Tibial artery (tissue), 4 donors: Measurements from ENCODE around the gene SYMPK.
"Not testable (repeated sequence)": the region's sequence is repeated elsewhere in the genome, so short reads cannot be mapped to it uniquely, and the experiment has no call there.

Experiments
- DNase-seq, 2 donors: peaks; one replicate each; pipeline ENCODE4 v3.0.0-alpha.2; 2019
- H3K27ac ChIP-seq, 2 donors: fragments of 200-600 bp; sonication (generic) in 1 of 2; 1 replicate in 1 of 2; 2 replicates in 1 of 2; pipeline ENCODE4 v1.5.1; 2018 to 2019; ENCODE audit warnings: mild to moderate bottlenecking in 1 of 2
- H3K27me3 ChIP-seq, 2 donors: fragments of 200-600 bp; sonication (generic) in 1 of 2; one replicate each; pipeline versions ENCODE4 v1.5.1 to v1.6.0; 2016 to 2019
- H3K36me3 ChIP-seq, 3 donors: fragments of 200-600 bp; sonication (generic) in 2 of 3; one replicate each; pipeline ENCODE4 v1.5.1; 2016 to 2019; ENCODE audit warnings: mild to moderate bottlenecking in 2 of 3
- H3K4me1 ChIP-seq, 4 donors: fragments of 200-600 bp; sonication (generic) in 2 of 4; 1 replicate in 3 of 4; 2 replicates in 1 of 4; pipeline ENCODE4 v1.5.1; 2016 to 2019
- H3K4me3 ChIP-seq, 2 donors: fragments of 200-600 bp; sonication (generic) in 1 of 2; 1 replicate in 1 of 2; 2 replicates in 1 of 2; pipeline ENCODE4 v1.5.1; 2018 to 2019; ENCODE audit warnings: mild to moderate bottlenecking in 2 of 2
- H3K9me3 ChIP-seq, 3 donors: fragments of 200-600 bp; sonication (generic) in 1 of 3; one replicate each; pipeline ENCODE4 v1.5.1; 2016 to 2019
- intact Hi-C: fragments of 100-400 bp; cut with DNase I; formaldehyde crosslinking; loops from one replicate; pipeline ENCODE4 v1.15.0; 2023; ENCODE audit warnings: low total_unique reads
- TF ChIP-seq, protein P1 (sequence below), 2 experiments: fragments of 200-600 bp in 1 of 2; fragments of 450-650 bp in 1 of 2; IDR thresholded peaks; one replicate each; pipeline ENCODE4 v1.5.1; 2017 to 2019; ENCODE audit warnings: antibody characterized with exemption in 2 of 2, mild to moderate bottlenecking in 1 of 2, moderate library complexity in 1 of 2

Gene SYMPK

DNA sequence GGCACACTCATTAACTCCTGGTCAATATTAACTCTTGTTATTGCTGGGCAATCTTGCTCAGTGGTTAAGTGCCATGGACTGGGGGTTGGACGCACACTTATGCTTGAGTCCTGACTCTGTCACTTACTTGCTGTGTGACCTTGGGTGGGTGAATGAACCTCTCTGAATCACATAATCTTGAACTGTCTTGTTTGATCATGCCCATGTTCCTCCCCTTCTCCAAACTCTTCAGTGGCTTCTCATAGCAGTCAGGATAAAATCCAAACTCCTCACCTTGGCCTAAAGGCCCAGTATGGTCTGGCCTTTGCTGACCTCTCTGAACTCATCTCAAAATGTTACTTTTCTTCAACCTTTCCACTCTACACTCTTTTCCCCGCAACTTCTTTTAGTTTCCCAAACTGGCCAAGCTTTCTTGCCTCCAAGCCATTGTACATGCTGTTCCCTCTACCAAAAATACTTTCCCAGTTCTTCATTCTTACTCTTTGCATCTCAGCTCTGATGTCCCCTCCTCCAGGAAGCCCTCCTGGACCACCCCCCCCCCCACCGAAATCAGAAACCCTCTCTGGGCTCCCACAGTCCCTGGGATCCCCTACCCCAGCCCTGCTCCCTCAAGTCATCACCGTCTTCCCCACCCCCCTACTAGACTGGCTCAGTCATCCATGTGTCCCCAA lies 37.1 kb upstream of the SYMPK start:
- H3K9me3 ChIP-seq: no peaks in the 10 kb centered on the region
- H3K27ac ChIP-seq: no peak overlapping the region
- peaks cover 12 to 42% (median 28%) of the 10 kb centered on the region in 3 donors for H3K36me3 ChIP-seq
- TF ChIP-seq, protein P1, sequence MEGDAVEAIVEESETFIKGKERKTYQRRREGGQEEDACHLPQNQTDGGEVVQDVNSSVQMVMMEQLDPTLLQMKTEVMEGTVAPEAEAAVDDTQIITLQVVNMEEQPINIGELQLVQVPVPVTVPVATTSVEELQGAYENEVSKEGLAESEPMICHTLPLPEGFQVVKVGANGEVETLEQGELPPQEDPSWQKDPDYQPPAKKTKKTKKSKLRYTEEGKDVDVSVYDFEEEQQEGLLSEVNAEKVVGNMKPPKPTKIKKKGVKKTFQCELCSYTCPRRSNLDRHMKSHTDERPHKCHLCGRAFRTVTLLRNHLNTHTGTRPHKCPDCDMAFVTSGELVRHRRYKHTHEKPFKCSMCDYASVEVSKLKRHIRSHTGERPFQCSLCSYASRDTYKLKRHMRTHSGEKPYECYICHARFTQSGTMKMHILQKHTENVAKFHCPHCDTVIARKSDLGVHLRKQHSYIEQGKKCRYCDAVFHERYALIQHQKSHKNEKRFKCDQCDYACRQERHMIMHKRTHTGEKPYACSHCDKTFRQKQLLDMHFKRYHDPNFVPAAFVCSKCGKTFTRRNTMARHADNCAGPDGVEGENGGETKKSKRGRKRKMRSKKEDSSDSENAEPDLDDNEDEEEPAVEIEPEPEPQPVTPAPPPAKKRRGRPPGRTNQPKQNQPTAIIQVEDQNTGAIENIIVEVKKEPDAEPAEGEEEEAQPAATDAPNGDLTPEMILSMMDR (IDR thresholded peaks at IDR 0.05): no peak
- DNase-seq: no peak
- H3K27me3 ChIP-seq: no peaks in the 10 kb centered on the region
- intact Hi-C loops: no loop called here
- peaks cover 0 to 25% (median 14%) of the 10 kb centered on the region in 4 donors for H3K4me1 ChIP-seq
- H3K4me3 ChIP-seq: no peak overlapping the region

DNA sequence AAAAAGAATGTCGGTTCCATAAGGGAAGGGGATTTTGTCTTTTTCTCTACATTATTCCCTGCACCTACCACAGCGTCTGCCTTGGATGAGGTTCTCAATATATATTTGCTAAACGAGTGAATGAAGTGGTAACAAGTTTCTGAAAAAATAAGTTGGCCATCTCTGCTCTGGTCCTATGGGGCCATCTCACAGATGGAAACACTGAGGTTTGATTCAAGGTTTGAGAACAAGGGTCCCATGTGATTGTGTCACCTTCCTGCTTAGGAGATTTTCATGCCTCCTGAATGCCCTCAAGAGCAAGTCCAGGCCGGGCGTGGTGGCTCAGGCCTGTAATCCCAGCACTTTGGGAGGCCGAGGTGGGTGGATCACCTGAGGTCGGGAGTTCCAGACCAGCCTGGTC lies 36.3 kb upstream of the SYMPK start:
- Histone ChIP-seq H3K4me1 (peaks cover 0 to 25% (median 14%) of the 10 kb centered on the region in 4 donors), H3K27ac (no peak overlapping the region), H3K27me3 (no peaks in the 10 kb centered on the region), H3K9me3 (no peaks in the 10 kb centered on the region), H3K36me3 (peaks cover 14 to 50% (median 34%) of the 10 kb centered on the region in 3 donors), H3K4me3 (no peak overlapping the region)
- no peak for DNase-seq
- intact Hi-C loops: no loop called here
- TF ChIP-seq, protein P1 (IDR thresholded peaks at IDR 0.05): no peak

DNA sequence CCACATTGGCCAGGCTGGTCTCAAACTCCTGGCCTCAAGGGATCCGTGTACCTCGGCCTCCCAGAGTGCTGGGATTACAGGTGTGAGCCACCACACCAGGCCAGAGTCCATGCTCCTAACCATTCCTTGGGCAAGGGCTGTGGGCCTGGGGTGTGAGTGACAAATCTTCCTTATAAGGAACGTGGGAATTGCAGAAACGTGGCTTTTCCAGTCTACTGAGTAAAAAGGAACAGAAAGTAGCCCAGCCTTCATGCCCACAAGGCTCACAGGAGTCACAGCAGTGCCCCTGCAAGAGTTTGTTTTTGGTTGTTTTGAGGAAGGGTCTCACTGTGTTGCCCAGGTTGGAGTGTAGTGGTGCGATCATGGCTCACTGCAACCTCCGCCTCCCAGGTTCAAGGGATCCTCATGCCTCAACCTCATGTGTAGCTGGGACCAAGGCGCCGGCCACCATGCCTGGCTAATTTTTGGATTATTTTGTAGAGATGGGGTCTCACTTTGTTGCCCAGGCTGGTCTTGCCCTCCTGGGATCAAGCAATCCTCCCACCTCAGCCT lies 34.4 kb upstream of the SYMPK start:
- no peaks in the 10 kb centered on the region for H3K27me3 ChIP-seq
- peaks cover 14 to 60% (median 34%) of the 10 kb centered on the region in 3 donors for H3K36me3 ChIP-seq
- no peaks in the 10 kb centered on the region for H3K9me3 ChIP-seq
- H3K27ac ChIP-seq: no peak overlapping the region
- H3K4me3 ChIP-seq: no peak overlapping the region
- TF ChIP-seq, protein P1 (IDR thresholded peaks at IDR 0.05): no peak
- intact Hi-C loops: no loop called here
- DNase-seq: no peak
- peaks cover 0 to 19% (median 11%) of the 10 kb centered on the region in 4 donors for H3K4me1 ChIP-seq

DNA sequence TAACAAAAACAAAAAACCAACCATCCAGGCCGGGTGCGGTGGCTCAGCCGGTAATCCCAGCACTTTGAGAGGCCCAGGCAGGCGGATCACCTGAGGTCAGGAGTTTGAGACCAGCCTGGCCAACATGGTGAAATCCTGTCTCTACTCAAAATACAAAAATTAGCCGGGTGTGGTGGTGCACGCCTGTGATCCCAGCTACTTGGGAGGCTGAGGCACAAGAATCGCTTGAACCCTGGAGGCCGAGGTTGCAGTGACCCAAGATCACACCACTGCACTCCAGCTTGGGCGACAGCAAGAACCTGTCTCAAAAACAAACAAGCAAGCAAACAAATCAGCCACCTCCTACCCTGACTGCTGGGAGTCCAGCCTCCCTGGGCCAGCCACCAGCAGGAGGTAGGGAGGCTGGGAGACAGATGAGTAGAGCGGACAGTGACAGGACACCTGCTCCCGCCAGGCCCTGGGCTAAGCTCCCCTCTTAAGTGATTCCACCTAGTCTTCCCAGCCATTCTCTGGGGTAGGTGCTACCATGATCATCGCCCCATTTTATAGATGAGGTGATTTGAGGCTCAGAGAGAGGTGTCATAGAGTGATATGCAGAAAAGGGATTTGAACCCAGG lies 33.1 kb upstream of the SYMPK start:
- H3K4me1 ChIP-seq: peaks cover 0 to 12% (median 5%) of the 10 kb centered on the region in 4 donors
- H3K36me3 ChIP-seq: peaks cover 14 to 70% (median 36%) of the 10 kb centered on the region in 3 donors
- H3K27ac ChIP-seq, DNase-seq, H3K9me3 ChIP-seq, H3K4me3 ChIP-seq, intact Hi-C loops, H3K27me3 ChIP-seq: not testable (repeated sequence)

DNA sequence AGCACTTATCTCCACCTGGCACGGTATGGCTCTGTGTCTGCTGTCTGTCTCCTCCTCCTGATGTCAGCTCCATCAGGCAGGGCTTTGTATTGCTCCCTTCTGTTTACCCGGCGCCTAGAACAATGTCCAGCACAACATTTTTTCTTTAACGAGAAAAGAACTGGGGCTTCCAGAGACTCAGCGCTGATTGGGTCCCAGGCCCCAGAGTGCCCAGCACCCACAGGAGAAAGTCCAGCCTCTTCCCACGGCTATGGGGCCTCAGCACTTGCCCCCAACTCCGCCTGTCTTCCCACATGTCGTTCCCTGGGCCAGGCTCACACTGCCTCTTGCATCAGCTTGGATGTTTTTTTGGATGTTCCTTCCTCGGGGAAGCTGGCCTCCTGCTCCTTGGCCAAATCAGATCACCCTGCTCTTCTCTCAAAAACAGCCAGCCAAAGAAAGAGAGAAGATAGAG lies 32.6 kb upstream of the SYMPK start:
- peaks cover 14 to 75% (median 41%) of the 10 kb centered on the region in 3 donors for H3K36me3 ChIP-seq
- H3K27ac ChIP-seq: no peak overlapping the region
- peak in 1 of 2 donors; percentile 49 for DNase-seq
- TF ChIP-seq, protein P1 (IDR thresholded peaks at IDR 0.05): no peak
- no peak overlapping the region for H3K4me3 ChIP-seq
- peaks cover 0 to 7% (median 0%) of the 10 kb centered on the region in 4 donors for H3K4me1 ChIP-seq
- intact Hi-C loops: no loop called here
- no peaks in the 10 kb centered on the region for H3K9me3 ChIP-seq
- no peaks in the 10 kb centered on the region for H3K27me3 ChIP-seq

DNA sequence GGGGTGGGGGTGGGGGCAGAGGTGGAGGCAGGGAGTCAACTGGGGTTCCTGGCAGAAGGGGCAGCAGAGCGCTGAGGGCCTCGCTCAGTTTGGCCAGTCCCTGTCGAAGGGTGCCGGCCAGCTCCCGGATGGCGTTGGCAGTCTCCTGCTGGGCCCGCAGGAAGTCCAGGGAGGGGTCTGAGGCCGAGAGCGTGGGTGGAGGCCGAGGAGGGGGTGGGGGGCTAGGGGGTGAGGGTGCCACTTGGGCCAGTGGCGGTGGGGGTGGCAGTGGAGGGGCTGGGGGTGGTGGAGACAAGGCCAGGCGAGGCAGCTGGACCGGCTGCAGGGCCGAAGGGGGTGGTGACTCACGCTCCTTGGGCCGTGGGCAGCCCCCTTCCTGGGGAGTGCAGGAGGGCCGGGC lies 27.9 kb upstream of the SYMPK start:
- Histone ChIP-seq H3K27me3 (no peaks in the 10 kb centered on the region), H3K36me3 (peaks cover 8 to 49% (median 23%) of the 10 kb centered on the region in 3 donors), H3K4me1 (peaks cover 0 to 9% (median 3%) of the 10 kb centered on the region in 4 donors), H3K4me3 (no peak overlapping the region), H3K9me3 (no peaks in the 10 kb centered on the region), H3K27ac (no peak overlapping the region)
- DNase-seq: no peak
- intact Hi-C loops: no loop called here
- TF ChIP-seq, protein P1 (IDR thresholded peaks at IDR 0.05): no peak
